GM18907 (cell line): ENCODE measurements around the gene ADGRG4.

Experiments used
- ATAC-seq: cut with Tn5 transposase; IDR thresholded peaks from one replicate; pipeline ENCODE4 v1.9.1; 2021; ENCODE audit warnings: mild to moderate bottlenecking, moderate library complexity; ENCODE audit not compliant: unreplicated experiment

Gene ADGRG4

DNA sequence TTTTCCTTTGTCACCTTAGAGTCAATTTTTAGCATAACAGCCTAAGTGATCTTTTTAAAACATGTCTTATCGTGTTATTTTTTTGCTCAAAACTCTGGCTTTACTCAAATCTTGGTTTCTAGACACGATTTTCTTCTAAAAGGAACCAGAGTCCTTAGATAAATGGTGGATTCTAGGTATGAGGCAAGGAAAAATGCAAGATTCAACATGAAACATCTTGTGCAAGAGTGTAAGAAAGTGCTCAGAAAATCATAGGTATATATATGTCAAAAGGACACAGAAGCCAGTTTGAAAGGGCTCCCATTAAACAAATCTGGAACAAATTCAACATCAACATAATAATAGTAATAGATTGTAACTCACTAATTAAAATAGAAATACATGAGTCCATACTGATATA, 8.1 kb upstream of the ADGRG4 start:
- no peak for ATAC-seq

GRCh38 chrX:136295380-136295779, 5.4 kb upstream of the ADGRG4 start:
- no peak for ATAC-seq

- no peak for ATAC-seq
Measured at GRCh38 chrX:136303041-136303440, 2.3 kb downstream of the ADGRG4 start.

- ATAC-seq: no peak
Measured at GRCh38 chrX:136304493-136304892, 3.7 kb downstream of the ADGRG4 start.

DNA sequence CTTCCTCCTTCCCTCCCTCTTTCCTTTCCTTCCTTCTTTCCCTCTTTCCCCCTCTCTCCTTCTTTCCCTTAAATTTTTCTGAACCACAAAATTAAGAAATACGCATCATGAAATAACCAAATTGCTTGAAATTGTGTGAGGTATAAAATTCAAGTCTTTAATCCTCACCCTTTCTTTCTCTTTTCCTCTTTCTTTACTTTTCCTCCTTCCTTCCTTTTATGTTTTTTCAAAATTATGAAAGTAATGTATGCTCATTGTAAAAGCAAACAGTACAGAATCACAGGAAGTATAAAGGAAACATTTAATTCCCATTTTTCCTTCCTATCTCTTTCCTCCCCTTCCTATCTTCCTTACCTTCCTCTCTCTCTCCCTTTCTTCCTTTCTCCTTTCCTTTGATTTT, 5.4 kb downstream of the ADGRG4 start:
- ATAC-seq: no peak

- ATAC-seq: no peak
Measured at GRCh38 chrX:136307471-136307870, 6.7 kb downstream of the ADGRG4 start.

DNA sequence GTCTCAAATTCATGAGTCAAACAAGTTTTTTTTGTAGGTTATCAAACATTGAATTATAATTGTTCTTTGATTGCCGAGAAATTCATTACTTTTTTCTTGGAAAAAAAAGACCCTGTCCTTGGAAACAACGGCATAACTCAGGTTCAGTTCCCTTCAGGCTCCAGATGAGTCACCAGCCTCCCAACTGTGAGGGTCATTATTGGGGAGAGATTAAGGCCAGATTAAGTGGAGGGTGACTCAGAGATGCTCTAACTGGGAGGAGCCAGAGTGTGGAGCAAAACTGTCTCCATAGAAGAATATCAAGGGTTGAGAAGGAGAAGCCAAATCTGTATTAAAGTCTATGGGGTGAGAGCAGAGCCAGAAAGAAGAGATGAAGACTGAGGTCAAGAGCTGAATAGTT, 9.6 kb downstream of the ADGRG4 start:
- ATAC-seq: no peak

- no peak for ATAC-seq
Measured at GRCh38 chrX:136318156-136318555, 17.4 kb downstream of the ADGRG4 start.

DNA sequence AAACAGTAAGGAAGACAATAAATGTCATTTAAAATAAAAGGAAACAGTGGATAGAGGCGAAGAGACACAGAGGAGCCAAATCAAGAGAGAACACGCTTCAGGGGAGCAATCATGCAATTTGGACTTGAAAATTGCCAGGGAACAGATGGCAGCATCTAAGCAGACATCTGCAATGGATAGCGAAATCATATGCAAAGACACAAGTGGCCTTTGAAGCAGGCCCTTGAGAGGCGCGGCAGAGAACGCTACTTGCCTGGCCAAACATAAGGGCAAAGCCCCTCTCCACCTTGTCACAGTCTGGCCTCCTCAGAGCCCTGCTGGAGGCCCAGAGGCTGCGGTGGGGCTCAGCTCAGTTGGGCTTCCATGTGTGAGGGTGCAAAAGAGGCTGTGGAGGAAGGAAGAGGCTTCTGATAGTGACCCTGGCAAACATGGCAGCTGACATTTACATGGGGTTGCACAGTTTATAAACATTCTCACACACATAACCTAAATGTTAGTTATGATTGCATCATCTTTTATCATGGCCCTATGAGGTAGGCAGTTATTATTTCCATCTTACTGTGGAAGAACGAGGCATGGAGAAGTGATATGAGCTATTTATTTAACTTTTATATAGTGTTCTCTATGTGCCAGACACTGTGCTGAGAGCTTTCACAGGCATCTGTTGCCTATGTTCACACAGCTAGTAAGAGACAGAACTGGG, 18.3 kb downstream of the ADGRG4 start:
- no peak for ATAC-seq

GRCh38 chrX:136319600-136319999, 18.8 kb downstream of the ADGRG4 start:
- ATAC-seq: no peak

DNA sequence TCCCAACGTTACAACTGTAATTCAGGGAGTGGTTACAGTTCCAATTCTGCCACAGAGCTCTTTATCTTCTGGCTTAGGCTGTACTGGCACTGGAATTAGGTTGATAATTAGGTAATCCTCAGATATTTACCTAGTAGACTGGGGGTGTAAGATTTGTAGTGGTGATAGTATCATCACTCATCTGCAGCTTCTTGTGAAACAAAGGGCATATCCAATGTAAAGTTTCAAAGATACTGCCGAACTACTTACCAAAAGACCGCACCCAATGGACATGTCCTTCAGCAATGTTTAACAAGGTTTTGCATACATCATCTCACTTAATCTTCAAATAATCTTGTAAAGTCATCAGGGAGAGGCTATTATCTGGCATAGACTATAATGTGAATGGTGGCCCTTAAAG, 20.8 kb downstream of the ADGRG4 start:
- ATAC-seq: no peak

GRCh38 chrX:136322064-136322463, 21.3 kb downstream of the ADGRG4 start:
- ATAC-seq: no peak

- ATAC-seq: no peak
Measured at GRCh38 chrX:136325377-136325776, 24.6 kb downstream of the ADGRG4 start.

GRCh38 chrX:136328933-136329332, 28.2 kb downstream of the ADGRG4 start:
- ATAC-seq: no peak

DNA sequence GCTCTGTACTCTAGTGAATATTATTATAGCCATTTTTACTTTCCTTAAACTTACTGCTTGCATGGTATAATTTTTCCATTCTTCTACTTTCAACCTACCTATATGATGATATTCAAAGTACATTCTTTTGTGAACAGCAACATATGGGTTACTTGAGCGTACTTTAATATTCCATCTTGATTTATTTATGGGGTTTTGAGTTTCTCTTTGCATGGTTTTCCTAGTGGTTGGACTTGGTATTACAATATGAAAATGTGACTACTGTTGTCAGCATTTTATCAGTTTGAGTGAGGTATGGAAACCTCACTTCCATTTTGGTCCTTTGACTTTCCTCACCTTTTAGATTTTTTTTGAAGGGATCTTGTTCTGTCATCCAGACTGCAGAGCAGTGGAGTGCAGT, 35.9 kb downstream of the ADGRG4 start:
- no peak for ATAC-seq

GRCh38 chrX:136339702-136340101, 38.9 kb downstream of the ADGRG4 start:
- no peak for ATAC-seq

DNA sequence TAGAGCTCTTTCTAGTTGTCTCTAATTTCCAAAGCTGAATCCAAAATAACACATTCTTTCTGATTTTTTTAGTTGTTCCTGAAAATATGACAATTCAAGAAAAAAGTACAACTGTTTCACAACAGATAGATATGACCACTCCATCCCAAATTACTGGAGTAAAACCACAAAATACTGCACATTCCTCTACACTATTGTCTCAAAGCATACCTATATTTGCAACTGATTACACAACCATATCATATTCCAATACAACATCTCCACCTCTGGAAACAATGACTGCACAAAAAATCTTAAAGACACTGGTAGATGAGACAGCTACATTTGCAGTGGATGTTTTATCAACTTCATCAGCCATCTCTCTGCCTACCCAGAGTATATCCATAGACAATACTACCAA, 43.6 kb downstream of the ADGRG4 start:
- no peak for ATAC-seq

DNA sequence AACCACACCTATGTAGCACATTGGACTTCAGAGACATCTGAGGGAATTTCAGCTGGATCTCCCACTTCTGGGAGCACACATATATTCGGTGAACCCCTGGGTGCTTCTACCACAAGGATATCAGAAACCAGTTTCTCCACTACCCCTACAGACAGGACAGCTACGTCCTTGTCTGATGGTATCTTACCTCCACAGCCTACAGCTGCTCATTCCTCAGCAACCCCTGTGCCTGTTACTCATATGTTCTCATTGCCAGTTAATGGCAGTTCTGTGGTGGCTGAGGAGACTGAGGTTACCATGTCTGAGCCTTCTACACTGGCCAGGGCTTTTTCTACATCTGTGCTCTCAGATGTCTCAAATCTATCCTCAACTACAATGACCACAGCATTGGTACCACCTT, 45.7 kb downstream of the ADGRG4 start:
- no peak for ATAC-seq

GRCh38 chrX:136347706-136348105, 46.9 kb downstream of the ADGRG4 start:
- no peak for ATAC-seq

DNA sequence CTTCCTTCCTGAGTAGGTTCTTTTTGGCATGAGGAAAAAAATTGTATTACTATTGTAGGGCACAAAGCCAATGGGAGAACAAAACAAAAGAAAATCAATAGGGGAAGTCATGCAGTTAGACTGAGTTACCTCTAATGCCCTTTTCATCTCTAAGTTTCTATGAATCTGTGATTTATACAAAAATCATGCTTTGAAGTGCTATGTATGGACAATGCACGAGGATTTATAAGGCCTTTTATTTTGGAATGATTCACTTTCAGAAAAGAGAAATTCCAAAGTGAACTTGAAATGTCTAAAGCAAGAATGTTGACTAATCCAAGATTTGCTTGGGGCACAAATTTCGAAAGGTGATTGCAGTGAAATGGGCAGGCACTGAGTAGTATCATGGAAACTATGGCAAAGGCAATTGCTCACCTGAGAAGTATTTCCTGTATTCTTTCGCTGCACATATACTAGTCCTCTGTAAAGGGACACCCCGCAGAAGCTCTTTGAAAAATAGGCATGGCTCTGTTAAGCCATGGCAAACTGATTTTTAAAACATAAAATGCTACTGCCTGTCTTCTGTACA, 52.8 kb downstream of the ADGRG4 start:
- no peak for ATAC-seq

DNA sequence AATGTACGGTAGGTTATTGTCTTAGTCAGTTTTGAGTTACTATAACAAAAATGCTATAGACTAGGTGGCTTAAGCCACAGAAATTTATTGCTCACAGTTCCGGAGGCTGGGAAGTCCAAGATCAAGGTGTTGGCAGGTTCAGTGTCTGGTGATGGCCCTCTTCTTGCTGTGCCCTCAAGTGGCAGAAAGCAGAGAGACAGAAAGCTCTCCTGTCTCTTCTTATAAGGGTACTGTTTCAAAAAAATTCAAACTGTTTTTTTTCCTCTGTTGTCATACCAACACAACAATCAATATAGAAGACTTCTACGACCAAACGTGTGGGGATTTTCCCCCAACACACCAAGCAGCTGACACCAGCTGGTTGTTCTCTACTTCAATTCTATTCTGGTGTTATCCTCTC, 53.4 kb downstream of the ADGRG4 start:
- no peak for ATAC-seq

GRCh38 chrX:136369377-136369776, 68.6 kb downstream of the ADGRG4 start:
- no peak for ATAC-seq

GRCh38 chrX:136376713-136377112, 76.0 kb downstream of the ADGRG4 start:
- ATAC-seq: no peak
